Right lobe of liver (tissue), 6 donors: ENCODE results near the gene CUBN. TPM values are rescaled to one million over a fixed set of nuclear protein-coding genes. Genes with fewer than 3 reads are reported as not detected.

Experiments
- ATAC-seq, 4 donors: fragments of 200-7000 bp; cut with Tn5 transposase; one replicate each; pipeline ENCODE4 v1.9.1; 2020; ENCODE audit warnings: mild to moderate bottlenecking in 4 of 4, moderate library complexity in 4 of 4
- DNase-seq, 3 donors: peaks; one replicate each; pipeline ENCODE4 v3.0.0-alpha.2; 2020
- H3K27ac ChIP-seq, 3 donors: fragments of 200-600 bp; one replicate each; pipeline ENCODE4 v1.8.0; 2022
- H3K27me3 ChIP-seq, 2 donors: fragments of 200-600 bp; one replicate each; pipeline ENCODE4 v1.8.0; 2022
- H3K36me3 ChIP-seq, 4 donors: fragments of 200-600 bp; sonication (generic) in 1 of 4; one replicate each; pipeline versions ENCODE4 v1.5.1 to v1.8.0; 2017 to 2022; ENCODE audit warnings: control low read depth in 1 of 4
- H3K4me1 ChIP-seq, 4 donors: fragments of 200-600 bp; sonication (generic) in 1 of 4; one replicate each; pipeline versions ENCODE4 v1.5.1 to v1.8.0; 2017 to 2022; ENCODE audit warnings: control low read depth in 1 of 4
- H3K4me3 ChIP-seq, 3 donors: fragments of 200-600 bp; one replicate each; pipeline ENCODE4 v1.8.0; 2022
- H3K9me3 ChIP-seq, 4 donors: fragments of 200-600 bp; sonication (generic) in 1 of 4; one replicate each; pipeline versions ENCODE4 v1.5.1 to v1.8.0; 2017 to 2022; ENCODE audit warnings: control low read depth in 1 of 4
- POLR2A ChIP-seq: fragments of 450-650 bp; IDR thresholded peaks from one replicate; pipeline ENCODE4 v1.6.1; 2017; ENCODE audit warnings: antibody characterized with exemption, mild to moderate bottlenecking
- WGBS: methylation state at CpG from one replicate; pipeline ENCODE4 v1.1.6; 2018; ENCODE audit warnings: low coverage, low lambda C conversion rate; ENCODE audit not compliant: insufficient coverage; ENCODE audit errors: missing lambda C conversion rate; 5-methylcytosine and 5-hydroxymethylcytosine counted together
- intact Hi-C, 2 donors: fragments of 100-400 bp; cut with DNase I; formaldehyde crosslinking; loops; one replicate each; pipeline versions ENCODE4 v1.11.2 to v1.14.1; 2022
- total RNA-seq, 6 experiments: library from RNA; depleted of rRNA in 2 of 6; stranded (reverse); fragments of >200 nt in 2 of 6; fragmentation: NEBNext Ultra II Directional in 3 of 6; extraction: Animal tissue kit (Norgen Biotek cat#: 25700) in 3 of 6; gene quantifications; one replicate each; pipeline versions ENCODE4 v1.1.0 to v1.2.4, GENCODE V29; 2016 to 2023
- TF ChIP-seq, protein P1 (sequence below), 4 donors: fragments of 200-600 bp in 3 of 4; fragments of 450-650 bp in 1 of 4; IDR thresholded peaks; one replicate each; pipeline versions ENCODE4 v1.5.1 to v1.8.0; 2016 to 2022; ENCODE audit warnings: antibody characterized with exemption in 4 of 4, mild to moderate bottlenecking in 2 of 4
- donor health status: DM: no; HTN: yes; CAD: no.
- donor health status: DM: no; HTN: no; CAD: no.
- donor health status: DM: no; HTN: no; CAD: no.
- donor health status: DM: no; HTN: yes; CAD: no.
- donor health status: DM: no; HTN: yes; CAD: no.

CUBN gene
- total RNA-seq, 6 experiments from 2014 or later, result 0.07 to 0.74 (median 0.27) TPM

DNA sequence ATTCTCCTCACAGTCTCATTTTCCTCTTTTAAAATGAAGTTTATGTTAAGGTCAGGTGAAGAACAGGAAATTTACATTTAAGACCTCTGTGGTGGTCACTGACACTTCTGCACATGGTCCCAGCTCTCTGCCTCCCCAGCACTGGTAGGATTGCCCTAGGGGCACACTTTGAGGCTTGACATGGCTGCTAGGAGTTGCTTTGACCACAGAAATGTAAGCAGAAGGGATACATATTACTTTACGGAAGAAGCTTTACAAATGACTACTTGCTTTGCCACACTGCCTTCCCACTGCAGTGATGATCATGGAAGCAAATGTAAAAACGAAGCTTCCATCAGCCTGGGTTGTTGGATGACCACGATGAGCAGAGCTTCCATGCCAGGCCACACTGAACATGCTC is 259.3 kb downstream of the CUBN start:
- no peaks in the 10 kb centered on the region for H3K9me3 ChIP-seq
- TF ChIP-seq POLR2A, result no peak
- TF ChIP-seq, protein P1, sequence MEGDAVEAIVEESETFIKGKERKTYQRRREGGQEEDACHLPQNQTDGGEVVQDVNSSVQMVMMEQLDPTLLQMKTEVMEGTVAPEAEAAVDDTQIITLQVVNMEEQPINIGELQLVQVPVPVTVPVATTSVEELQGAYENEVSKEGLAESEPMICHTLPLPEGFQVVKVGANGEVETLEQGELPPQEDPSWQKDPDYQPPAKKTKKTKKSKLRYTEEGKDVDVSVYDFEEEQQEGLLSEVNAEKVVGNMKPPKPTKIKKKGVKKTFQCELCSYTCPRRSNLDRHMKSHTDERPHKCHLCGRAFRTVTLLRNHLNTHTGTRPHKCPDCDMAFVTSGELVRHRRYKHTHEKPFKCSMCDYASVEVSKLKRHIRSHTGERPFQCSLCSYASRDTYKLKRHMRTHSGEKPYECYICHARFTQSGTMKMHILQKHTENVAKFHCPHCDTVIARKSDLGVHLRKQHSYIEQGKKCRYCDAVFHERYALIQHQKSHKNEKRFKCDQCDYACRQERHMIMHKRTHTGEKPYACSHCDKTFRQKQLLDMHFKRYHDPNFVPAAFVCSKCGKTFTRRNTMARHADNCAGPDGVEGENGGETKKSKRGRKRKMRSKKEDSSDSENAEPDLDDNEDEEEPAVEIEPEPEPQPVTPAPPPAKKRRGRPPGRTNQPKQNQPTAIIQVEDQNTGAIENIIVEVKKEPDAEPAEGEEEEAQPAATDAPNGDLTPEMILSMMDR (IDR thresholded peaks at IDR 0.05), result no peak
- 82% methylated on average over 3 of the region's 3 CpGs for WGBS
- H3K27ac ChIP-seq, result no peak overlapping the region
- H3K27me3 ChIP-seq, result no peaks in the 10 kb centered on the region
- ATAC-seq, result no peak
- intact Hi-C loops, result no loop called here
- DNase-seq, result no peak
- no peak overlapping the region for H3K4me3 ChIP-seq
- H3K4me1 ChIP-seq, result no peaks in the 10 kb centered on the region
- H3K36me3 ChIP-seq, result no peaks in the 10 kb centered on the region

DNA sequence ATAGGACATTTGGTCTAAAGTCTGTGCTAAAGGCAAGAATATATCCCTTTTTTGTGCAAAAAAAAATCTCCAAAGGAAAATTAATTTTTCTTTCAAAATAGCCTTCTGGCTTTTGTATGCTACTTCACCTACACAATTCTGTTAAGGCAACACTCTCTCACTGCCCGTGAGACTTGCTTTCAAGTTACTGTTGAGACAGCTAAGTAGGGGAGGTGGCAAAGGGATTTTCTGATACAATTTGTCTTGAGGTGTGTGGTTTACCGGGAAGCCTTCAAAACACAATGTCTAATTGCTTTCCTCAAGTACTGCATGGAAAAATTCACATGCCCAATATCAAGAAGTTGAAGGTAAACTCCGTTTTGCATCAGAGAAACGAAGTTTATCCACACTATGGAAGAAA is 261.6 kb downstream of the CUBN start:
- ATAC-seq (no peak), DNase-seq (no peak)
- Histone ChIP-seq H3K4me1 (no peaks in the 10 kb centered on the region), H3K27ac (no peak overlapping the region), H3K36me3 (no peaks in the 10 kb centered on the region), H3K9me3 (no peaks in the 10 kb centered on the region), H3K27me3 (no peaks in the 10 kb centered on the region), H3K4me3 (no peak overlapping the region)
- intact Hi-C loops, result no loop called here
- no peak for TF ChIP-seq POLR2A
- TF ChIP-seq, protein P1 (IDR thresholded peaks at IDR 0.05), result no peak
- WGBS, result 47% methylated on average over 3 of the region's 4 CpGs

DNA sequence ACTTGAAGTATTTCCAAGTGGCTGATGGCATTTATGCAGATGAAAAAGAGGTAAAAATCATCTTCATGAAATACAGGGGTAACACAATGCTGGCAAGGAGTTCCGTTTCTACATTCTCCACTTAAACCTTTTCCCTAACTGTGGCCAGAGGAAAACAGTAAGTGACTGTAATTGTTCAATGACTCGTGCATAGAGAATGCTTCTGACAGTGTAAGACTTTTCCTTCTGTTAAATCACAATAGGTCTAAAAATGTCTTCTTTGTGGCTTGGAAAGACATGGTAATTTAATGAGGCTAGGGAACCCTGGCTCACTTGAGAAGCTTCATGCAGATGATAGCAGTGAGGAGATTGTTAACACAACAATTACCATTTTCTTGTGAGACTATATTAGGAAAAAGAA is 262.1 kb downstream of the CUBN start:
- 32% methylated on average over 2 of the region's 2 CpGs for WGBS
- no peak overlapping the region for H3K27ac ChIP-seq
- H3K36me3 ChIP-seq, result no peaks in the 10 kb centered on the region
- H3K4me1 ChIP-seq, result no peaks in the 10 kb centered on the region
- TF ChIP-seq, protein P1 (IDR thresholded peaks at IDR 0.05), result no peak
- no peak for TF ChIP-seq POLR2A
- DNase-seq (no peak), ATAC-seq (no peak)
- no peaks in the 10 kb centered on the region for H3K9me3 ChIP-seq
- H3K27me3 ChIP-seq, result no peaks in the 10 kb centered on the region
- intact Hi-C loops, result no loop called here
- no peak overlapping the region for H3K4me3 ChIP-seq

DNA sequence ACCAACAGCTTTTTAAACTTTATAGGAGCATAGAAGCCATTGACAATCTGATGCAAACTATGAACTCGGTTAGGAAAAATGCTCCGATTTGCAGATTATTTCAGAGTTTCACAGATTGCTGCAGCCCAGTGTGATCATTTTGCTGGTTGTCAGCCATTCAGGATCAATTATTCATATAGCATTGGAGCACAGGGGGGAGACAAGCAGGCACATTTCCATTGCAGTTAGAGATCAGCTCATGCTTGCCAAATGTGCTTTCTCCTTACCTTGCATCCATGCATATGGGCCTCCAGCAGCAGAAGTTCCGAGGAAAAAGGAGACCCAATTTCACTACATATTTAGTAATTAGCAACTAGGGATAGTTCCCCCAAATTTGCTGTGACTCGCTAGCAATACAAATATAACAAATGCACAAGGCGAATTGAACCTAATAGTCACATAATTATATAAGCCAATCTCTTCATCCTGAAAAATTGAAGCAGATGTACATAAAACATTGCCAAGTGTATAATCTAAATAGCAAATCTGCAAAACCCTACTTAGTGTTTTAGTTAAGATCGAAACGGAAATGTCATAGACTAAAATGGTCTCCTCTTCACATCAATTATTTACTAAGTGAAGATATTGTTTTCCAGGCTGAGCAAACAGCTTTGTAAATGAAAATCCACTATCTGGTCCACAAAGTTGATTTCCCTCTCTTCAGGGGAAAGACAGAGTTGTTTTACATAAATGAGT is 262.9 kb downstream of the CUBN start:
- 75% methylated on average over 7 of the region's 7 CpGs for WGBS
- TF ChIP-seq POLR2A, result no peak
- TF ChIP-seq, protein P1 (IDR thresholded peaks at IDR 0.05), result no peak
- intact Hi-C loops, result no loop called here

More for the DNA sequence above, 262.9 kb downstream of the CUBN start:
- Histone ChIP-seq H3K27me3 (no peaks in the 10 kb centered on the region), H3K9me3 (no peaks in the 10 kb centered on the region), H3K27ac (no peak overlapping the region), H3K4me1 (no peaks in the 10 kb centered on the region), H3K4me3 (no peak overlapping the region), H3K36me3 (no peaks in the 10 kb centered on the region)
- ATAC-seq (no peak), DNase-seq (no peak)
